Spleen (tissue), 7 donors: ENCODE results near the gene DCBLD2.

ENCODE experiments used
- POLR2A ChIP-seq, 3 donors: fragments of 450-650 bp; IDR thresholded peaks; one replicate each; pipeline ENCODE4 v1.5.1; 2017; ENCODE audit warnings: antibody characterized with exemption in 3 of 3, mild to moderate bottlenecking in 1 of 3
- TF ChIP-seq, protein P1 (sequence below), 11 experiments: fragments of 200-600 bp in 7 of 11; fragments of 450-650 bp in 4 of 11; sonication (generic) in 4 of 11; IDR thresholded peaks in 8 of 11; conservative IDR thresholded peaks in 3 of 11; 1 replicate in 7 of 11; 2 replicates in 4 of 11; pipeline versions ENCODE4 v1.4.0 to v1.8.0; 2016 to 2021; ENCODE audit warnings: antibody characterized with exemption in 11 of 11, inconsistent platforms in 4 of 11, mild to moderate bottlenecking in 1 of 11
- donor health status: DM: no; HTN: no; CAD: no; lungs with moderate emphysema.
- donor health status: DM: no; HTN: no; CAD: no.
- donor health status: DM: no; HTN: no; CAD: no.

DNA sequence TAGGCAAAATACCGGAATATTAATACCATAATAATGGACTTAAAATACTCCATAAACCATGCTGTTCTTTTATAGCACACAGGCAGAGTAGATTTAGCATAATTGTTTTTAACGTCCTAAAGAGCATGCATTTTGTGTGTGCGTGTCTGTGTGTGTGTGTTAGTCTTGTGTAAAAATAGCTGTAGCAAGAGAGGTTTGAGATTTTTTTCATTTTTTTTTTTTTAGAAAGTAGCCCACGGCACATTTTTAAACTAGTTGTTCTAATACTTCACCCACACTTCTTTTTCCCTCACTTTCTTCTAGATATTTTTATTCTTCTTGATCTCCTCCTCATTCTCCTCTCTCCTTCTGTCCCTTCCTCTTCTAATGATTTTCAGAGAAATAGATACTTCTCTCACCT lies 145.9 kb downstream of the DCBLD2 start:
- TF ChIP-seq POLR2A (IDR thresholded peaks at IDR 0.05) = no peak
- TF ChIP-seq, protein P1, sequence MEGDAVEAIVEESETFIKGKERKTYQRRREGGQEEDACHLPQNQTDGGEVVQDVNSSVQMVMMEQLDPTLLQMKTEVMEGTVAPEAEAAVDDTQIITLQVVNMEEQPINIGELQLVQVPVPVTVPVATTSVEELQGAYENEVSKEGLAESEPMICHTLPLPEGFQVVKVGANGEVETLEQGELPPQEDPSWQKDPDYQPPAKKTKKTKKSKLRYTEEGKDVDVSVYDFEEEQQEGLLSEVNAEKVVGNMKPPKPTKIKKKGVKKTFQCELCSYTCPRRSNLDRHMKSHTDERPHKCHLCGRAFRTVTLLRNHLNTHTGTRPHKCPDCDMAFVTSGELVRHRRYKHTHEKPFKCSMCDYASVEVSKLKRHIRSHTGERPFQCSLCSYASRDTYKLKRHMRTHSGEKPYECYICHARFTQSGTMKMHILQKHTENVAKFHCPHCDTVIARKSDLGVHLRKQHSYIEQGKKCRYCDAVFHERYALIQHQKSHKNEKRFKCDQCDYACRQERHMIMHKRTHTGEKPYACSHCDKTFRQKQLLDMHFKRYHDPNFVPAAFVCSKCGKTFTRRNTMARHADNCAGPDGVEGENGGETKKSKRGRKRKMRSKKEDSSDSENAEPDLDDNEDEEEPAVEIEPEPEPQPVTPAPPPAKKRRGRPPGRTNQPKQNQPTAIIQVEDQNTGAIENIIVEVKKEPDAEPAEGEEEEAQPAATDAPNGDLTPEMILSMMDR (IDR thresholded peaks at IDR 0.05 in 8 of 11, conservative IDR thresholded peaks at IDR 0.05 in 3 of 11) = no peak
